Measurements from ENCODE around the gene STAG2. TPM values are rescaled to one million over a fixed set of nuclear protein-coding genes. Genes with fewer than 3 reads are reported as not detected.
"Not testable (repeated sequence)": the region's sequence is repeated elsewhere in the genome, so short reads cannot be mapped to it uniquely, and the experiment has no call there.

STAG2 gene
- total RNA-seq, 2 experiments from 2014 or later: 92.3 to 103 TPM

DNA sequence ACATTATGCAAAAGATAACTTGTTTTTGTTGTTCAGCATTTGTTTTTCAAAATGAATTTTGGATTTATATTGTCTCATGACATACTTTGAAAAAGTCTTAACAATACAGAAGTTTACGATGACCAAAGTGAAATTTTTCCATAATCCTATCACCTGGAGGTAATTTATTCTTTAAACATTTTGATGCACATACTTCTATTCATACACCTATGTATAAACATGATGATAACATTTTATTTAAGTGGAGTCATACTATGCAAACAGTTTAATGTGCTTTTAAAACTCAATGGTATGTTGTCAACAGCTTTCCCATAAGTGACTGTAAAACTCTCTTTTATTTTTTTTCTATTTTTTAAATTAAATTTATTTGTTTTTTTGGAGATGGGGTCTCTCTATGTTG lies 65.0 kb downstream of the STAG2 start:
- Mint-ChIP-seq H3K27ac (no peak overlapping the region), H3K27me3 (no peaks in the 10 kb centered on the region), H3K4me3 (no peak overlapping the region), H3K36me3 (peaks cover 5% of the 10 kb centered on the region), H3K4me1 (peaks cover 6% of the 10 kb centered on the region), H3K9me3 (no peaks in the 10 kb centered on the region)
- POLR2A ChIA-PET: no interaction called here
- no peak for ATAC-seq (ENCODE audit: low read depth)
- DNase-seq: no peak

DNA sequence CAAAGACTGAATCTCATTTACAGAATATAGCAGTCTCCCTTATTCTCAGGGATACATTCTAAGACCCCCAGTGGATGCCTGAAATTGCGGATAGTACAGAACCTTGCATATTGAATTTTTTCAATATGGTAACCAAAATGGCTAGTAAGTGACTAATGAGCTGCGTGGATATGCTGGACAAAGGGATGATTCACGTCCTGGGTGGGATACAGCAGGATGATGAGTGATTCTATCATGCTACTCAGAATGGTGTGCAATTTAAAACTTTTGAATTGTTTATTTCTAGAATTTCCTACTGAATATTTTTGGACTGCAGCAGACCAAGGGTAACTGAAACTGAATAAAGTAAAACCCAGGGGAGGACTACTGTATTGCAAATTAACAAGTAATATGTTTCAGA lies 66.7 kb downstream of the STAG2 start:
- no peak overlapping the region for H3K27ac Mint-ChIP-seq
- POLR2A ChIA-PET: no interaction called here
- ATAC-seq (ENCODE audit: low read depth): no peak
- no peak overlapping the region for H3K4me3 Mint-ChIP-seq
- no peaks in the 10 kb centered on the region for H3K27me3 Mint-ChIP-seq
- H3K9me3 Mint-ChIP-seq: no peaks in the 10 kb centered on the region
- H3K36me3 Mint-ChIP-seq: peaks cover 5% of the 10 kb centered on the region
- H3K4me1 Mint-ChIP-seq: peaks cover 4% of the 10 kb centered on the region
- DNase-seq: no peak

DNA sequence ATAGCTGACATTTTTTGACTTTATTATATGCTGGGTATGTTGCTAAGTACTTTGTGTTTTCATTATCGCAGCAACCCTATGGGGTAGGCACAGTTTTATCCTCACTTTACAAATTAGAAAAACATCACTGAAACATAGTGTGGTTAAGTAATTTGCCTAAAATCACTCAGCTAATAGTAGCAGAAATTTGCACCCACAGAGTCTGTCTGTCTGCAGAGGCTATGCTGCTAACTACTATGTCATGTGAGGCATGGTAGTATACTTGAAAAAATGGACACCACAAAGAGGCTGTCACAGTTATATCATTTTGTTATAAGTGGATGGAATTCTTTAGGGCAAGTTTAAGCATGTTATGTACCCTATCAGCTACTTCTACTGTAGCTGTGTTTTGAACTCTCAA lies 69.0 kb downstream of the STAG2 start:
- H3K36me3 Mint-ChIP-seq: peaks cover 5% of the 10 kb centered on the region
- H3K9me3 Mint-ChIP-seq: no peaks in the 10 kb centered on the region
- no peak overlapping the region for H3K4me3 Mint-ChIP-seq
- POLR2A ChIA-PET: no interaction called here
- DNase-seq (no peak), ATAC-seq (ENCODE audit: low read depth) (no peak)
- no peaks in the 10 kb centered on the region for H3K27me3 Mint-ChIP-seq
- no peak overlapping the region for H3K27ac Mint-ChIP-seq
- H3K4me1 Mint-ChIP-seq: no peaks in the 10 kb centered on the region

DNA sequence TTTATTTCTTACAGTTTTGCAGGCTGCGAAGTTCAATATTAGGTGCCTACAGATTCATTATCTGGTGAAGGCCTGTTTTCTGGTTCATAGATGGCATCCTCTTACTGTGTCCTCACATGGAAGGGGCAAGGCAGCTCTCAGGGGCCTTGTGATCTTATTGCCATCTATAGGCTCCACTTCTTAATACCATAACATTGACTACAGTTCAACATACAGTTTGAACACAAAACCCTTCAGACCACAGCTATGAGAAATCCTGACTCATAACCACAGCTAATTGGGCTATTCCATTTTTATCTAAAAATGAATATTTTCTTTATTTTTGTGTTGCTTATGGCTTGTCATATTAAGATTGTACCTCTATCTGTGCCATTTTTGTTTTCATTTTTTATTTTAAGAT lies 72.3 kb downstream of the STAG2 start:
- H3K4me3 Mint-ChIP-seq: no peak overlapping the region
- ATAC-seq (ENCODE audit: low read depth) (peak; percentile 42), DNase-seq (no peak)
- no peaks in the 10 kb centered on the region for H3K36me3 Mint-ChIP-seq
- no peaks in the 10 kb centered on the region for H3K9me3 Mint-ChIP-seq
- H3K27me3 Mint-ChIP-seq: no peaks in the 10 kb centered on the region
- POLR2A ChIA-PET: no interaction called here
- H3K27ac Mint-ChIP-seq: no peak overlapping the region
- H3K4me1 Mint-ChIP-seq: no peaks in the 10 kb centered on the region

DNA sequence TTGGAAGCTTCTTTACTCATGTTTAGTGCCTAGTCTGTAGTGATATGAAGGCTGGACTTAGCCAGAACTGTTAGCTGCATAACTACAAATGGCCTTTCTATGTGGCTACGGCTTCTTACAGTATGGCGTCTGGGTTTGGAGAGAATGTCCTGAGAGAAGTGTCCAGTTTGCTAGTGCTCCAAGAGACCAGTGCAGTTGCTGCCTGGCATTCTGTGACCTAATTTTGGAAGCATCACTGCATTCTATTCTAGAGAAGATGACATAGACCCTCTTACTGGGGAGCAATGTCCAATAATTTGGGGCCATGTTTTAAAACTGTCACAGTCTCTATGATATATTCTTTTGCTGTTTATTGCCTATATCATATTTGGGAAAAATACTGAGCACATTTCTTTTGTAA lies 74.2 kb downstream of the STAG2 start:
- peaks cover 4% of the 10 kb centered on the region for H3K4me1 Mint-ChIP-seq
- no peak overlapping the region for H3K27ac Mint-ChIP-seq
- H3K36me3 Mint-ChIP-seq: peaks cover 1% of the 10 kb centered on the region
- DNase-seq: no peak
- ATAC-seq (ENCODE audit: low read depth): no peak
- POLR2A ChIA-PET: interaction anchor here (0.6 kb wide), 1 partner anchor 123 kb away, joined by 4 read pairs; no protein-coding TSS in a partner anchor
- no peaks in the 10 kb centered on the region for H3K9me3 Mint-ChIP-seq
- no peaks in the 10 kb centered on the region for H3K27me3 Mint-ChIP-seq
- no peak overlapping the region for H3K4me3 Mint-ChIP-seq

DNA sequence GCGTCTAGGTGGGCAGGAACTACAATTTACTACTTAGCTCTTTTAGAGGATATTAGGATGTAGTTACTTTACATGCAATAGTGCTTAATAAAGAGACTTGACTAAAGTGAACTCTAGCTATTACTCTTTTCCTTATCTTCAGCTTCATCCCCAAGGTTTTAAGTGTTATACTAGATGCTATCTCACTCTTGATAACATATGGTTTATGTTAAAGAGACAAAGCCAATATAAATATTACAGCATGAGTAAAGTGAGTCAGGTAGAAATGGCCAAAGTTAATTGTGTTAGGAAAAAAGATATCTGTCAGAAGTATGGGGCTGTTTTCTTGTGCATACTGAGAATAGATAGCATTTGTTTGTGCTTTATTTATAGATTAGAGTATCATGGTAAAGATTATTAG lies 80.5 kb downstream of the STAG2 start:
- Mint-ChIP-seq H3K36me3 (peaks cover 6% of the 10 kb centered on the region), H3K4me1 (peaks cover 10% of the 10 kb centered on the region), H3K9me3 (no peaks in the 10 kb centered on the region), H3K27ac (no peak overlapping the region), H3K27me3 (no peaks in the 10 kb centered on the region), H3K4me3 (no peak overlapping the region)
- DNase-seq: no peak
- no peak for ATAC-seq (ENCODE audit: low read depth)
- POLR2A ChIA-PET: no interaction called here

DNA sequence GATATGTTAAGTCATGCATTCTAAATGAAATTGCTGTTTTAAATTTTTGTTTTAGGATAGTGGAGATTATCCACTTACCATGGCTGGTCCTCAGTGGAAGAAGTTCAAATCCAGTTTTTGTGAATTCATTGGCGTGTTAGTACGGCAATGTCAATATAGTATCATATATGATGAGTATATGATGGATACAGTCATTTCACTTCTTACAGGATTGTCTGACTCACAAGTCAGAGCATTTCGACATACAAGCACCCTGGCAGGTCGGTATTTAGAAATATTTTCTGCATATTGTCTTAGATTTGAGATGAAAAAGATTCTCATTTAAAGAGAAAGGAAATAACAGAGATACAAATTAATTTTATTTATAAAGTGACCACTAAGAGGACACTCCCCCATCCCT lies 83.6 kb downstream of the STAG2 start:
- peaks cover 9% of the 10 kb centered on the region for H3K4me1 Mint-ChIP-seq
- POLR2A ChIA-PET: no interaction called here
- ATAC-seq (ENCODE audit: low read depth) (no peak), DNase-seq (no peak)
- H3K27me3 Mint-ChIP-seq: no peaks in the 10 kb centered on the region
- H3K4me3 Mint-ChIP-seq: no peak overlapping the region
- no peaks in the 10 kb centered on the region for H3K9me3 Mint-ChIP-seq
- H3K36me3 Mint-ChIP-seq: peaks cover 7% of the 10 kb centered on the region
- H3K27ac Mint-ChIP-seq: no peak overlapping the region

DNA sequence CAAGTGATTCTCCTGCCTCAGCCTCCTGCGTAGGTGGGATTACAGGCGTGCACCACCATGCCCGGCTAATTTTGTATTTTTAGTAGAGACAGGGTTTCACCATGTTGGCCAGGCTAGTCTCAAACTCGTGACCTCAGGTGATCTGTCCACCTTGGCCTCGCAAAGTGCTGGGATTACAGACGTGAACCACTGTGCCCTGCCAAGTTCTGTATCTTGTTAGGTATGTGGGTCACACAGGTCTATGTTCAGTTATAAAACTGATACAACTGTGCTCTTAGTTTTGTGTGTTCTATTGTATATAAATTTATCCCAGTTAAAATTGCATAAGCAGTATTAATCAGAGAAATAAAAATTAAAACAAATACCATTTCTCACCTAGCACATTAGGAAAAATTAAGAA lies 122.9 kb downstream of the STAG2 start:
- DNase-seq; H3K4me3 Mint-ChIP-seq; ATAC-seq (ENCODE audit: low read depth); H3K27ac Mint-ChIP-seq; H3K27me3 Mint-ChIP-seq; POLR2A ChIA-PET; H3K9me3 Mint-ChIP-seq: not testable (repeated sequence)
- H3K36me3 Mint-ChIP-seq: peaks cover 23% of the 10 kb centered on the region
- H3K4me1 Mint-ChIP-seq: peaks cover 23% of the 10 kb centered on the region

DNA sequence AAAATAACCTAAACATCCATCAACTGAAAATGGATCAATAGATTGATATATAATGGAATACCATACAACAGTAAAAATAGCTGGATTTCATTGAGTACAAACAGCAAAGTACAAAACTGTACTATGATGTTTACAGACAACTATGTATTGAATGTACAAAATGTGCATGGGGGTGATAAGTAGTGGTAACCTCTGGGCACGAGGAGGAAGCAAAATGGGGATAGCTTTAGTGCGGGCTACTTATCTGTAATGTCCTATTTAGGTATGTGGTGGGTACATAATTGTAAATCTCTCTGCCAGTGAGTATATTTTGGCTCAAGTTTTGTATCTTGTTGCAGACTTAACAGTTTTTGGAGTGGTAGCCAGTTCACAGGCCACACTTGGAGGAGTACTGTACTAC lies 123.6 kb downstream of the STAG2 start:
- Mint-ChIP-seq H3K4me1 (peaks cover 23% of the 10 kb centered on the region), H3K9me3 (no peaks in the 10 kb centered on the region), H3K27me3 (no peaks in the 10 kb centered on the region), H3K27ac (peak overlapping the region; percentile 63), H3K36me3 (peaks cover 25% of the 10 kb centered on the region), H3K4me3 (peak overlapping the region; percentile 8)
- POLR2A ChIA-PET: no interaction called here
- ATAC-seq (ENCODE audit: low read depth) (no peak), DNase-seq (no peak)

DNA sequence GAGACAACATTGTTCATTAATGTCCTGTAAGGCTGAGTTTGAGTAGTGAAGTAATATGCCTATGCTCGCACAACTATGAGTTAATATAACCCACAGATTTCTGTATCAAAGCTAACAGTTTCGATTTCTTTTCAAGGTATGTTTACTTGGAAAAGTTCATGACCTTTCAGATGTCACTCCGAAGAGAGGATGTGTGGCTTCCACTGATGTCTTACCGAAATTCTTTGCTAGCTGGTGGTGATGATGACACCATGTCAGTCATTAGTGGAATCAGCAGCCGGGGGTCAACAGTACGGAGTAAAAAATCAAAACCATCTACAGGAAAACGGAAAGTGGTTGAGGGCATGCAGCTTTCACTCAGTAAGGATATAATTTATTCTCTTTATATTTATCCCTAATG lies 124.9 kb downstream of the STAG2 start:
- H3K36me3 Mint-ChIP-seq: peaks cover 24% of the 10 kb centered on the region
- H3K27ac Mint-ChIP-seq: peak overlapping the region; percentile 87
- POLR2A ChIA-PET: interaction anchor here (0.6 kb wide), 1 partner anchor 22 kb away, joined by 3 read pairs; no protein-coding TSS in a partner anchor

DNA sequence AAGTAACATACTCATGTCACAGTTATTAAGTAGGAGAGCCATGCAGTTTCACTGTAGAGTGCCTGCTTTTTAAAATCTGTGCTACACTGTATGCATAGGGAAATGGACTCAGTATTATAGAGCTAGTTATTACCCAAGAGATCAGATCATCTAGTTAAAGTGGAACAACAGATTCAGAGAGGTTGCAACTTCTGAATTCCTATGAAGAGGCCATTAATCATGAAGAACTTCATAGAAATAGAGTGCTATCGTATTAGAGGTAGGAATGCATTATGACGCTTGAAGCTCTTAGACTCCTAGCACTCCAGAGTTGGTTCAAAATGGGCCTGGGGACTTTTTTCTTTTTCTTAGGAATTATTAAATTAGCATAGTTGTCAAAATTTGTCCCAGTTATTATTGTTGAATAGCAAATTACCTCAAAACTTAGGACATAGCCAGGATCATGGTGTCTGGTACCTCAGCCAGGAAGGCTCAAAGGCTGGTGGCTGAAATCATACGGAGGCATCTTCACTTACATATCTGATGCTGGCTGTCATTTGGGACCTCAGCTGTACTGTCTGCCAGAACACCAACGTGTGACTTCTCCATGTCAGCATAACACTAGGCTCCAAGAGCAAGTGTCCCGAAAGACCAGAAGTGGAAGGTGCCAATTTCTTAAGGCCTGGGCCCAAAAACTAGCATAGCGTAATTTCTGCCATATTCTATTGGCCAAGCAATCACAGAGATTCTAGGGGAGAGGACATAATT lies 125.7 kb downstream of the STAG2 start:
- Mint-ChIP-seq H3K9me3 (no peaks in the 10 kb centered on the region), H3K27me3 (no peaks in the 10 kb centered on the region), H3K36me3 (peaks cover 27% of the 10 kb centered on the region), H3K4me1 (peaks cover 21% of the 10 kb centered on the region), H3K27ac (peak overlapping the region; percentile 48), H3K4me3 (peak overlapping the region; percentile 10)
- no peak for DNase-seq
- ATAC-seq (ENCODE audit: low read depth): no peak
- POLR2A ChIA-PET: interaction anchor here (0.6 kb wide), 1 partner anchor 23 kb away, joined by 3 read pairs; no protein-coding TSS in a partner anchor

More for the DNA sequence above, 124.9 kb downstream of the STAG2 start:
- DNase-seq (no peak), ATAC-seq (ENCODE audit: low read depth) (peak; percentile 95)
- H3K4me3 Mint-ChIP-seq: peak overlapping the region; percentile 69
- no peaks in the 10 kb centered on the region for H3K9me3 Mint-ChIP-seq
- peaks cover 23% of the 10 kb centered on the region for H3K4me1 Mint-ChIP-seq
- H3K27me3 Mint-ChIP-seq: no peaks in the 10 kb centered on the region

DNA sequence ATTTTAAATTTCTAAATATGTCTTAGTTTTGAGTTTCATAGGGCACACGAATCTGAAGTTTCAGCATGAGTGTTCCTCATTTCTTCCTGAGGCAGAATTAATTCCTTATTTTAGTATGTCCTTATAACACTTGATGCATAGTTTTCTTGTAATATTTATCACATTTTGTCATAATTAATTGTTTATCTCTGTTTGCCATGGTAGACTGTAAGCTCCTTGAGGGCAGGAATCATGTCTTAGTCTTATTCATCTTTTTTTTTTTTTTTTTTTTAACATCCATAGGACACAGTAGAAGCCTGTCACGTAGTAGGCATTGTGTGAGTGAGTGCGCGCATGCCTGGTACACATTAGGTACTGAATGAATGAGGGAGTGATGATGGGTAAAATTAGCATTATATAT lies 131.7 kb downstream of the STAG2 start:
- H3K4me3 Mint-ChIP-seq: no peak overlapping the region
- POLR2A ChIA-PET: no interaction called here

DNA sequence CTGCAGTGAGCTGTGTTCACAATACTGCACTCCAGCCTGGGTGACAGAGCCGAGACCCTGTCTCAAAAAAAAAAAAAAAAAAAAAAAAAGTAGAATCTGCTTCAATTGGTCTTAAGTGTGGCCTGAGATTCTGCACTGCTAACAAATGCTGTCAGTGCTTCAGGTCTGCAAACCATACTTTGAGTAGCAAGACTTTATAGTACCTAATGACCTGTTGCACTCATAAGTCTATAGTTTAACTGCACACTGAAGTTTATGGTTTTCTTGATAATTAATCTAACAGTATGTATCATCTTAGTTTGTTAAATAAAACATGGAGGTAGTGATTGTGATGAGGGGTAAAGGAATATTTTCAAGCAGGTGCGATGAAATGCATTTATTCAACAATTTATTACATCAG lies 135.6 kb downstream of the STAG2 start:
- Mint-ChIP-seq H3K36me3 (peaks cover 26% of the 10 kb centered on the region), H3K9me3 (no peaks in the 10 kb centered on the region), H3K27me3 (no peaks in the 10 kb centered on the region), H3K4me3 (no peak overlapping the region), H3K27ac (no peak overlapping the region), H3K4me1 (no peaks in the 10 kb centered on the region)
- DNase-seq (no peak), ATAC-seq (ENCODE audit: low read depth) (no peak)
- POLR2A ChIA-PET: no interaction called here

More for the DNA sequence above, 131.7 kb downstream of the STAG2 start:
- H3K9me3 Mint-ChIP-seq: no peaks in the 10 kb centered on the region
- no peak for ATAC-seq (ENCODE audit: low read depth)
- H3K36me3 Mint-ChIP-seq: peaks cover 39% of the 10 kb centered on the region
- no peaks in the 10 kb centered on the region for H3K27me3 Mint-ChIP-seq
- H3K4me1 Mint-ChIP-seq: no peaks in the 10 kb centered on the region
- no peak overlapping the region for H3K27ac Mint-ChIP-seq
- no peak for DNase-seq

DNA sequence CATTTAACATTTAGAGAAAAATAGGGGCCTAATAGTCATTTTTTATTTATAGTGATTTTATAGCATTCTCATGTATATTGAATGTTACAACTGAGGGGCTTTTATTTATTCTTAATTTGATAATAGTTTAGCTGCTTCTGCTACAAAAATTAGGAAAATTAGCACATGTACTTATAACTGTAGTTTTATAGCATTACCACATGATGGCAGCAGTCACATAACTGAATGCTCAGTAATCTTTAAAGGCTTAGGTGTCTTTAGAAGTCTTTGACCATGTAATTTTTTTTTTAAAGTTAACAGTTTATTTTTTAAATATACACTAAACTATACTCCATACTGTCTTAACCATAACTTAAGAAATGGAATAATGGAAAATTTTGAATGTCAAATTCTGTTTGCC lies 136.6 kb downstream of the STAG2 start:
- POLR2A ChIA-PET: interaction anchor here (0.6 kb wide), 1 partner anchor 138 kb away, joined by 3 read pairs; no protein-coding TSS in a partner anchor
- no peak overlapping the region for H3K27ac Mint-ChIP-seq
- no peak for DNase-seq
- peaks cover 19% of the 10 kb centered on the region for H3K36me3 Mint-ChIP-seq
- no peaks in the 10 kb centered on the region for H3K27me3 Mint-ChIP-seq
- H3K4me1 Mint-ChIP-seq: peaks cover 1% of the 10 kb centered on the region
- H3K4me3 Mint-ChIP-seq: no peak overlapping the region
- no peaks in the 10 kb centered on the region for H3K9me3 Mint-ChIP-seq
- ATAC-seq (ENCODE audit: low read depth): no peak

All from activated naive CD8-positive, alpha-beta T cell treated with anti-CD3 and anti-CD28 coated beads, Interleukin-2, amount 10 ng/mL, durations not matched to agents 7 days and 5 days (primary cell).